GM23338 (cell line): ENCODE results near the gene IRAK1BP1. TPM values are rescaled to one million over a fixed set of nuclear protein-coding genes. Genes with fewer than 3 reads are reported as not detected.

ENCODE experiments used
- ATAC-seq: fragments of 200-7000 bp; cut with Tn5 transposase; 3 replicates; pipeline ENCODE4 v1.9.1; 2020
- DNase-seq: peaks from one replicate; pipeline ENCODE4 v3.0.0-alpha.2; 2015; ENCODE audit warnings: low spot score
- H2AFZ ChIP-seq: fragments of 200-600 bp; sonication (generic); 2 replicates; pipeline ENCODE4 v1.8.0; 2016; ENCODE audit warnings: antibody characterized with exemption, mild to moderate bottlenecking, moderate library complexity
- H3F3A ChIP-seq: fragments of 200-600 bp; sonication (generic); replicated peaks from 2 replicates; pipeline ENCODE4 v1.8.0; 2017; ENCODE audit warnings: antibody characterized with exemption, mixed run types, low read depth
- H3K27ac ChIP-seq: fragments of 200-600 bp; sonication (generic); 2 replicates; pipeline ENCODE4 v1.6.1; 2016; ENCODE audit warnings: low read depth
- H3K27me3 ChIP-seq: fragments of 200-600 bp; sonication (generic); 2 replicates; pipeline ENCODE4 v1.8.0; 2016; ENCODE audit warnings: mild to moderate bottlenecking, mixed run types, moderate library complexity; ENCODE audit not compliant: insufficient read depth
- H3K36me3 ChIP-seq: fragments of 200-600 bp; sonication (generic); 2 replicates; pipeline ENCODE4 v1.8.0; 2016; ENCODE audit warnings: mild to moderate bottlenecking; ENCODE audit not compliant: insufficient read depth
- H3K4me1 ChIP-seq: fragments of 200-600 bp; sonication (generic); 2 replicates; pipeline ENCODE4 v1.8.0; 2016; ENCODE audit warnings: mild to moderate bottlenecking, moderate library complexity; ENCODE audit not compliant: insufficient read depth
- H3K4me2 ChIP-seq: fragments of 200-600 bp; sonication (generic); 2 replicates; pipeline ENCODE4 v1.7.1; 2017; ENCODE audit warnings: mixed run types
- H3K4me3 ChIP-seq: fragments of 200-600 bp; sonication (generic); 2 replicates; pipeline ENCODE4 v1.6.1; 2016; ENCODE audit warnings: mixed run types
- H3K79me2 ChIP-seq: fragments of 200-600 bp; sonication (generic); replicated peaks from 2 replicates; pipeline ENCODE4 v1.8.0; 2017; ENCODE audit warnings: mild to moderate bottlenecking; ENCODE audit not compliant: insufficient read depth
- H3K9me2 ChIP-seq: fragments of 200-600 bp; sonication (generic); 2 replicates; pipeline ENCODE4 v1.8.0; 2017; ENCODE audit not compliant: insufficient read depth
- H4K20me1 ChIP-seq: fragments of 200-600 bp; sonication (generic); replicated peaks from 2 replicates; pipeline ENCODE4 v1.8.0; 2017; ENCODE audit warnings: mild to moderate bottlenecking; ENCODE audit not compliant: insufficient read depth
- H3K27ac Mint-ChIP-seq: 2 replicates; pipeline ENCODE4 v1.8.0; 2020; ENCODE audit warnings: inconsistent platforms, mild to moderate bottlenecking, moderate library complexity, mixed read lengths
- H3K27me3 Mint-ChIP-seq: 3 replicates; pipeline ENCODE4 v1.8.0; 2022; ENCODE audit warnings: low read depth, mild to moderate bottlenecking, moderate library complexity, mixed read lengths, inconsistent platforms; ENCODE audit not compliant: insufficient read depth, poor library complexity
- H3K36me3 Mint-ChIP-seq: 3 replicates; pipeline ENCODE4 v1.8.0; 2021; ENCODE audit warnings: low read depth, mild to moderate bottlenecking, inconsistent platforms, moderate library complexity, mixed read lengths
- H3K4me1 Mint-ChIP-seq: 3 replicates; pipeline ENCODE4 v1.8.0; 2020; ENCODE audit warnings: mild to moderate bottlenecking, inconsistent platforms, mixed read lengths
- H3K4me3 Mint-ChIP-seq: 3 replicates; pipeline ENCODE4 v1.8.0; 2021; ENCODE audit warnings: moderate library complexity, mild to moderate bottlenecking, inconsistent platforms, mixed read lengths
- H3K9me3 Mint-ChIP-seq: 3 replicates; pipeline ENCODE4 v1.8.0; 2020; ENCODE audit warnings: moderate library complexity, mild to moderate bottlenecking, inconsistent platforms, mixed read lengths
- CREB1 ChIP-seq: fragments of 250-450 bp; sonication (Bioruptor Pico); IDR thresholded peaks from 2 replicates; pipeline ENCODE4 v1.5.0; 2020; ENCODE audit warnings: low read depth, mild to moderate bottlenecking, moderate library complexity
- CTCF ChIP-seq, 2 experiments: fragments of 200-600 bp in 1 of 2; sonication (generic) in 1 of 2; conservative IDR thresholded peaks; 2 replicates each; pipeline versions ENCODE4 v1.5.1 to v1.6.1; 2016 to 2017; ENCODE audit warnings: antibody characterized with exemption in 2 of 2, low read depth in 2 of 2, mild to moderate bottlenecking in 2 of 2, moderate library complexity in 1 of 2
- ETS1 ChIP-seq: IDR thresholded peaks from 2 replicates; pipeline ENCODE4 v1.6.1; 2016; ENCODE audit warnings: antibody characterized with exemption
- EZH2 ChIP-seq: fragments of 200-600 bp; sonication (generic); IDR thresholded peaks from one replicate; pipeline ENCODE4 v1.8.0; 2017; ENCODE audit warnings: antibody characterized with exemption, mild to moderate bottlenecking, low read depth; ENCODE audit not compliant: unreplicated experiment
- EZH2phosphoT487 ChIP-seq: fragments of 200-600 bp; sonication (generic); IDR thresholded peaks from one replicate; pipeline ENCODE4 v1.8.1; 2018; ENCODE audit warnings: antibody characterized with exemption; ENCODE audit not compliant: unreplicated experiment
- JUNB ChIP-seq: IDR thresholded peaks from one replicate; pipeline ENCODE4 v1.6.1; 2016; ENCODE audit warnings: antibody characterized with exemption; ENCODE audit not compliant: unreplicated experiment
- NANOG ChIP-seq: IDR thresholded peaks from 2 replicates; pipeline ENCODE4 v1.6.1; 2016; ENCODE audit warnings: antibody characterized with exemption, borderline replicate concordance
- POLR2AphosphoS5 ChIP-seq: IDR thresholded peaks from 2 replicates; pipeline ENCODE4 v1.6.1; 2016; ENCODE audit warnings: antibody characterized with exemption, low read depth
- REST ChIP-seq: IDR thresholded peaks from one replicate; pipeline ENCODE4 v1.6.1; 2018; ENCODE audit warnings: antibody characterized with exemption; ENCODE audit not compliant: unreplicated experiment
- STAT1 ChIP-seq: IDR thresholded peaks from one replicate; pipeline ENCODE4 v1.6.1; 2016; ENCODE audit warnings: antibody characterized with exemption; ENCODE audit not compliant: unreplicated experiment
- ZNF114 ChIP-seq: fragments of 250-450 bp; sonication (Bioruptor Pico); IDR thresholded peaks from 2 replicates; pipeline ENCODE4 v1.5.0; 2020; ENCODE audit warnings: mild to moderate bottlenecking, moderate library complexity
- ZNF331 ChIP-seq: fragments of 250-450 bp; sonication (Bioruptor Pico); IDR thresholded peaks from 2 replicates; pipeline ENCODE4 v1.5.0; 2020; ENCODE audit warnings: low read depth, mild to moderate bottlenecking, moderate library complexity
- ZNF462 ChIP-seq: fragments of 250-450 bp; sonication (Bioruptor Pico); IDR thresholded peaks from 2 replicates; pipeline ENCODE4 v1.5.0; 2020; ENCODE audit warnings: mild to moderate bottlenecking, moderate library complexity
- polyA plus RNA-seq: library from polyadenylated mRNA; unstranded; fragments of >200 nt; fragmentation: Nextera tagmentation; extraction: Ambion mirVana; gene quantifications from 2 replicates; pipeline ENCODE4 v1.2.1, GENCODE V29; 2016
- total RNA-seq: library from RNA; depleted of rRNA; stranded (reverse); fragments of >200 nt; shearing (Covaris generic); gene quantifications from 2 replicates; pipeline ENCODE4 v1.2.3, GENCODE V29; 2014

The IRAK1BP1 gene
- total and polyA plus RNA-seq, 2 experiments from 2014 or later, result 12.8 to 13.5 TPM

- Mint-ChIP-seq H3K27me3 (no peaks in the 10 kb centered on the region), H3K27ac (no peak overlapping the region), H3K9me3 (no peaks in the 10 kb centered on the region), H3K36me3 (no peaks in the 10 kb centered on the region), H3K4me1 (peaks cover 7% of the 10 kb centered on the region; the same call in 2 of the 3 replicates), H3K4me3 (no peak overlapping the region)
- TF ChIP-seq EZH2, result no peak
- no peak for TF ChIP-seq CTCF (conservative IDR thresholded peaks at IDR 0.05; ENCODE audit: low read depth in 2 of 2)
- no peak for TF ChIP-seq ZNF114 (CRISPR knock-in tag)
- no peak for TF ChIP-seq REST
- TF ChIP-seq CREB1 (CRISPR knock-in tag), result no peak
- no peak for TF ChIP-seq NANOG
- TF ChIP-seq STAT1, result no peak
- TF ChIP-seq ZNF331, result no peak
- no peak for TF ChIP-seq ETS1
- no peak for TF ChIP-seq JUNB
- no peak for TF ChIP-seq POLR2AphosphoS5
- TF ChIP-seq ZNF462, result no peak
- TF ChIP-seq EZH2phosphoT487, result no peak
- Histone ChIP-seq H3K79me2 (no peaks in the 10 kb centered on the region), H3K4me2 (no peak overlapping the region), H3K4me3 (no peak overlapping the region), H4K20me1 (no peaks in the 10 kb centered on the region), H2AFZ (no peak overlapping the region), H3K36me3 (no peaks in the 10 kb centered on the region), H3K4me1 (peaks cover 10% of the 10 kb centered on the region), H3F3A (no peaks in the 10 kb centered on the region), H3K27me3 (no peaks in the 10 kb centered on the region), H3K9me2 (no peaks in the 10 kb centered on the region; the same call in 1 of the 2 replicates), H3K27ac (no peak overlapping the region)
- DNase-seq (no peak), ATAC-seq (no peak)
These were observed 30.8 kb upstream of the IRAK1BP1 start for GRCh38 chr6:78836598-78836997.
